ENCODE data around the gene RPS6KA2.

RPS6KA2 gene

GRCh38 chr6:166499350-166500163, 127.5 kb downstream of the RPS6KA2 start:
- Mint-ChIP-seq H3K4me3 (no peak overlapping the region), H3K27ac (no peak overlapping the region), H3K36me3 (ENCODE audit: low read depth) (peaks cover 16% of the 10 kb centered on the region), H3K4me1 (peaks cover 17% of the 10 kb centered on the region), H3K27me3 (ENCODE audit: low read depth) (peaks cover 11% of the 10 kb centered on the region), H3K9me3 (no peaks in the 10 kb centered on the region)
- no peak for TF ChIP-seq CTCF (IDR thresholded peaks at IDR 0.05; ENCODE audit: unreplicated experiment in 3 of 3)

- no peaks in the 10 kb centered on the region for H3K9me3 Mint-ChIP-seq
- no peak for TF ChIP-seq CTCF (IDR thresholded peaks at IDR 0.05; ENCODE audit: unreplicated experiment in 3 of 3)
- no peak overlapping the region for H3K4me3 Mint-ChIP-seq
- no peak overlapping the region for H3K27ac Mint-ChIP-seq
- H3K36me3 Mint-ChIP-seq (ENCODE audit: low read depth): peaks cover 13% of the 10 kb centered on the region
- peaks cover 17% of the 10 kb centered on the region for H3K4me1 Mint-ChIP-seq
- peaks cover 11% of the 10 kb centered on the region for H3K27me3 Mint-ChIP-seq (ENCODE audit: low read depth)
Observed at GRCh38 chr6:166498661-166499349, 128.2 kb downstream of the RPS6KA2 start.

GRCh38 chr6:166498228-166498627, 128.8 kb downstream of the RPS6KA2 start:
- Mint-ChIP-seq H3K36me3 (ENCODE audit: low read depth) (peaks cover 11% of the 10 kb centered on the region), H3K27ac (no peak overlapping the region), H3K4me1 (peaks cover 17% of the 10 kb centered on the region), H3K4me3 (no peak overlapping the region), H3K9me3 (no peaks in the 10 kb centered on the region), H3K27me3 (ENCODE audit: low read depth) (peaks cover 7% of the 10 kb centered on the region)
- TF ChIP-seq CTCF (IDR thresholded peaks at IDR 0.05; ENCODE audit: unreplicated experiment in 3 of 3): no peak

- H3K27ac Mint-ChIP-seq: no peak overlapping the region
- no peak overlapping the region for H3K4me3 Mint-ChIP-seq
- H3K27me3 Mint-ChIP-seq (ENCODE audit: low read depth): peaks cover 7% of the 10 kb centered on the region
- no peak for TF ChIP-seq CTCF (IDR thresholded peaks at IDR 0.05; ENCODE audit: unreplicated experiment in 3 of 3)
- H3K36me3 Mint-ChIP-seq (ENCODE audit: low read depth): peaks cover 11% of the 10 kb centered on the region
- H3K4me1 Mint-ChIP-seq: peaks cover 17% of the 10 kb centered on the region
- no peaks in the 10 kb centered on the region for H3K9me3 Mint-ChIP-seq
Observed at GRCh38 chr6:166497087-166497899, 129.8 kb downstream of the RPS6KA2 start.

GRCh38 chr6:166496460-166496859, 130.6 kb downstream of the RPS6KA2 start:
- peaks cover 7% of the 10 kb centered on the region for H3K27me3 Mint-ChIP-seq (ENCODE audit: low read depth)
- H3K4me1 Mint-ChIP-seq: peaks cover 20% of the 10 kb centered on the region
- H3K27ac Mint-ChIP-seq: no peak overlapping the region
- H3K9me3 Mint-ChIP-seq: no peaks in the 10 kb centered on the region
- no peak overlapping the region for H3K4me3 Mint-ChIP-seq
- H3K36me3 Mint-ChIP-seq (ENCODE audit: low read depth): peaks cover 11% of the 10 kb centered on the region
- no peak for TF ChIP-seq CTCF (IDR thresholded peaks at IDR 0.05; ENCODE audit: unreplicated experiment in 3 of 3)
